OCI-LY1 (cell line): ENCODE data around the gene SLC27A2.

ENCODE experiments used
- H2AFZ ChIP-seq: fragments of 200-600 bp; sonication (generic), shearing (Covaris generic); 2 replicates; pipeline ENCODE4 v1.6.0; 2014; ENCODE audit warnings: antibody characterized with exemption, mild to moderate bottlenecking, low read length
- H3F3A ChIP-seq: fragments of 200-600 bp; sonication (generic), shearing (Covaris generic); 2 replicates; pipeline ENCODE4 v1.6.0; 2014; ENCODE audit warnings: mild to moderate bottlenecking, antibody characterized with exemption, low read length, moderate library complexity; ENCODE audit not compliant: insufficient read depth
- H3K27ac ChIP-seq: fragments of 200-600 bp; sonication (generic); 2 replicates; pipeline ENCODE4 v1.5.1; 2014; ENCODE audit warnings: low read length, mixed run types, mild to moderate bottlenecking, low read depth; ENCODE audit not compliant: poor library complexity, severe bottlenecking
- H3K27me3 ChIP-seq: fragments of 200-600 bp; sonication (generic); 2 replicates; pipeline ENCODE4 v1.6.0; 2014; ENCODE audit warnings: antibody characterized with exemption, mild to moderate bottlenecking, low read length, moderate library complexity; ENCODE audit not compliant: insufficient read depth
- H3K36me3 ChIP-seq: fragments of 200-600 bp; sonication (generic); 2 replicates; pipeline ENCODE4 v1.6.1; 2014; ENCODE audit warnings: mild to moderate bottlenecking, antibody characterized with exemption, low read length, moderate library complexity, mixed read lengths; ENCODE audit not compliant: insufficient read depth
- H3K4me1 ChIP-seq: fragments of 200-600 bp; sonication (generic); 2 replicates; pipeline ENCODE4 v1.5.1; 2014; ENCODE audit warnings: mild to moderate bottlenecking, low read length, moderate library complexity; ENCODE audit not compliant: insufficient read depth, severe bottlenecking
- H3K4me2 ChIP-seq: fragments of 200-600 bp; sonication (generic), shearing (Covaris generic); 2 replicates; pipeline ENCODE4 v1.6.1; 2014; ENCODE audit warnings: low read length
- H3K4me3 ChIP-seq: fragments of 200-600 bp; sonication (generic); 2 replicates; pipeline ENCODE4 v1.5.1; 2014; ENCODE audit warnings: low read length, low read depth, mild to moderate bottlenecking, mixed read lengths; ENCODE audit not compliant: poor library complexity, severe bottlenecking
- H3K79me2 ChIP-seq: fragments of 200-600 bp; shearing (Covaris generic); 2 replicates; pipeline ENCODE4 v1.6.1; 2016; ENCODE audit warnings: mixed run types, low read length, mixed read lengths; ENCODE audit not compliant: insufficient read depth
- H3K9ac ChIP-seq: fragments of 200-600 bp; sonication (generic), shearing (Covaris generic); 2 replicates; pipeline ENCODE4 v1.6.1; 2014; ENCODE audit warnings: mild to moderate bottlenecking, low read length, mixed read lengths
- H3K9me2 ChIP-seq: fragments of 200-600 bp; sonication (generic), shearing (Covaris generic); 2 replicates; pipeline ENCODE4 v1.6.1; 2014; ENCODE audit warnings: low read depth, mild to moderate bottlenecking, low read length, mixed read lengths
- H3K9me3 ChIP-seq: fragments of 200-600 bp; shearing (Covaris generic); 2 replicates; pipeline ENCODE4 v1.6.1; 2014; ENCODE audit warnings: low read length, mixed read lengths
- H4K20me1 ChIP-seq: fragments of 200-600 bp; sonication (generic), shearing (Covaris generic); 2 replicates; pipeline ENCODE4 v1.6.0; 2016; ENCODE audit warnings: mild to moderate bottlenecking, low read length; ENCODE audit not compliant: insufficient read depth
- CTCF ChIP-seq: fragments of 200-600 bp; sonication (generic), shearing (Covaris generic); IDR thresholded peaks from 2 replicates; pipeline ENCODE4 v1.5.1; 2017; ENCODE audit warnings: mild to moderate bottlenecking, antibody characterized with exemption, low read length, moderate library complexity, mixed read lengths
- EZH2 ChIP-seq: fragments of 200-600 bp; sonication (generic), shearing (Covaris generic); IDR thresholded peaks from 2 replicates; pipeline ENCODE4 v1.8.0; 2017; ENCODE audit warnings: borderline replicate concordance, mixed run types, mild to moderate bottlenecking, antibody characterized with exemption, low read length, moderate library complexity, mixed read lengths

Gene SLC27A2

GRCh38 chr15:50247819-50248655 lies 66.0 kb downstream of the SLC27A2 start:
- no peaks in the 10 kb centered on the region for H4K20me1 ChIP-seq
- no peaks in the 10 kb centered on the region for H3K36me3 ChIP-seq
- no peak overlapping the region for H3K9ac ChIP-seq
- H3K9me3 ChIP-seq = no peaks in the 10 kb centered on the region
- H2AFZ ChIP-seq = no peak overlapping the region
- no peaks in the 10 kb centered on the region for H3K4me1 ChIP-seq
- H3K27me3 ChIP-seq = no peaks in the 10 kb centered on the region
- no peak overlapping the region for H3K27ac ChIP-seq
- TF ChIP-seq CTCF = no peak
- no peak for TF ChIP-seq EZH2
- H3K4me2 ChIP-seq = no peak overlapping the region
- no peaks in the 10 kb centered on the region for H3K9me2 ChIP-seq
- H3K4me3 ChIP-seq = no peak overlapping the region
- no peaks in the 10 kb centered on the region for H3K79me2 ChIP-seq
- no peaks in the 10 kb centered on the region for H3F3A ChIP-seq

GRCh38 chr15:50248994-50249582 lies 67.1 kb downstream of the SLC27A2 start:
- no peaks in the 10 kb centered on the region for H3K4me1 ChIP-seq
- H3K9me2 ChIP-seq = no peaks in the 10 kb centered on the region
- no peak overlapping the region for H3K4me3 ChIP-seq
- H2AFZ ChIP-seq = no peak overlapping the region
- no peaks in the 10 kb centered on the region for H3F3A ChIP-seq
- no peak overlapping the region for H3K4me2 ChIP-seq
- H3K79me2 ChIP-seq = no peaks in the 10 kb centered on the region
- H3K27me3 ChIP-seq = no peaks in the 10 kb centered on the region
- no peaks in the 10 kb centered on the region for H3K9me3 ChIP-seq
- no peaks in the 10 kb centered on the region for H4K20me1 ChIP-seq
- no peak overlapping the region for H3K9ac ChIP-seq
- TF ChIP-seq CTCF (no peak), EZH2 (no peak)
- H3K27ac ChIP-seq = no peak overlapping the region
- no peaks in the 10 kb centered on the region for H3K36me3 ChIP-seq

GRCh38 chr15:50249704-50250103 lies 67.7 kb downstream of the SLC27A2 start:
- Histone ChIP-seq H3K36me3 (no peaks in the 10 kb centered on the region), H3K79me2 (no peaks in the 10 kb centered on the region), H3K9me2 (no peaks in the 10 kb centered on the region), H3K9ac (no peak overlapping the region), H3K27ac (no peak overlapping the region), H4K20me1 (no peaks in the 10 kb centered on the region), H3K27me3 (no peaks in the 10 kb centered on the region), H3K4me2 (no peak overlapping the region), H3F3A (no peaks in the 10 kb centered on the region), H3K4me3 (no peak overlapping the region), H2AFZ (no peak overlapping the region), H3K9me3 (no peaks in the 10 kb centered on the region), H3K4me1 (no peaks in the 10 kb centered on the region)
- TF ChIP-seq EZH2 = no peak
- no peak for TF ChIP-seq CTCF
